ENCODE results near the gene PALLD.

GRCh38 chr4:168716406-168717129 lies 219.7 kb downstream of the PALLD start:
- TF ChIP-seq TAF1 (IDR thresholded peaks at IDR 0.05; ENCODE audit: low read depth, low read length): no peak
- TF ChIP-seq POLR2AphosphoS5 (IDR thresholded peaks at IDR 0.05; ENCODE audit: low read depth, low read length): no peak
- no peak for TF ChIP-seq POLR2A (IDR thresholded peaks at IDR 0.05; ENCODE audit: low read depth, low read length)
- no peak for TF ChIP-seq POU2F2 (IDR thresholded peaks at IDR 0.05; ENCODE audit: low read depth, low read length)
- TF ChIP-seq SPI1 (IDR thresholded peaks at IDR 0.05; ENCODE audit: low read depth, low read length): no peak

Measured in GM12891 (cell line).